Caco-2 (cell line): ENCODE data around the gene LRRC4C. TPM values are rescaled to one million over a fixed set of nuclear protein-coding genes. Genes with fewer than 3 reads are reported as not detected.

Experiments used
- BruUV-seq: library from RNA; stranded (reverse); fragments of 400-500 nt; replicated peaks from 2 replicates; lab custom pipeline; 2021; lab: Mats Ljungman, UMichigan
- CTCF ChIA-PET: fragments of 300-600 bp; sonication (Branson Sonifier 250); formaldehyde crosslinking; loops from one replicate; lab custom pipeline; 2022; ENCODE audit warnings: antibody characterized with exemption; lab: Charles Lee
- POLR2A ChIA-PET: fragments of 300-600 bp; sonication (Branson Sonifier 250); formaldehyde crosslinking; loops from one replicate; lab custom pipeline; 2022; ENCODE audit warnings: antibody characterized with exemption; lab: Charles Lee
- DNase-seq, 2 experiments: peaks; one replicate each; pipeline versions ENCODE4 v3.0.0 to v3.0.0-alpha.2; 2020 to 2022
- H3K27me3 ChIP-seq: replicated peaks from 2 replicates; pipeline ENCODE4 v1.6.0; 2011; ENCODE audit warnings: low read length; ENCODE audit not compliant: control insufficient read depth, insufficient read depth
- H3K36me3 ChIP-seq: 2 replicates; pipeline ENCODE4 v1.5.1; 2011; ENCODE audit warnings: low read length; ENCODE audit not compliant: control insufficient read depth, insufficient read depth
- H3K4me1 ChIP-seq: fragments of 250-450 bp; sonication (Bioruptor Pico); 2 replicates; pipeline ENCODE4 v1.5.1; 2020; ENCODE audit warnings: mild to moderate bottlenecking
- H3K4me3 ChIP-seq: 2 replicates; pipeline ENCODE4 v1.5.1; 2011; ENCODE audit warnings: low read depth, mild to moderate bottlenecking, control low read depth, low read length
- H3K9me3 ChIP-seq: fragments of 250-450 bp; sonication (Bioruptor Pico); 2 replicates; pipeline ENCODE4 v1.5.1; 2020; ENCODE audit warnings: mild to moderate bottlenecking, moderate library complexity
- H3K27ac Mint-ChIP-seq: one replicate; pipeline ENCODE4 v1.8.0; 2022; ENCODE audit warnings: mixed read lengths; ENCODE audit not compliant: unreplicated experiment
- H3K27me3 Mint-ChIP-seq: one replicate; pipeline ENCODE4 v1.8.0; 2022; ENCODE audit warnings: mixed read lengths; ENCODE audit not compliant: insufficient read depth, unreplicated experiment
- H3K36me3 Mint-ChIP-seq: one replicate; pipeline ENCODE4 v1.8.0; 2022; ENCODE audit warnings: mild to moderate bottlenecking, mixed read lengths; ENCODE audit not compliant: insufficient read depth, unreplicated experiment
- H3K4me1 Mint-ChIP-seq: one replicate; pipeline ENCODE4 v1.8.0; 2022; ENCODE audit warnings: low read depth, mixed read lengths; ENCODE audit not compliant: unreplicated experiment
- H3K4me3 Mint-ChIP-seq: one replicate; pipeline ENCODE4 v1.8.0; 2022; ENCODE audit warnings: mild to moderate bottlenecking, moderate library complexity, mixed read lengths; ENCODE audit not compliant: unreplicated experiment
- H3K9me3 Mint-ChIP-seq: one replicate; pipeline ENCODE4 v1.8.0; 2022; ENCODE audit warnings: mixed read lengths; ENCODE audit not compliant: unreplicated experiment
- CTCF ChIP-seq, 2 experiments: fragments of 200-600 bp in 1 of 2; IDR thresholded peaks; 1 replicate in 1 of 2; 2 replicates in 1 of 2; pipeline versions ENCODE4 v1.5.1 to v1.8.0; 2011 to 2022; ENCODE audit warnings: antibody characterized with exemption in 1 of 2, control low read depth in 1 of 2, inconsistent platforms in 1 of 2, low read depth in 1 of 2, low read length in 1 of 2, mild to moderate bottlenecking in 1 of 2, moderate library complexity in 1 of 2; ENCODE audit not compliant: insufficient read depth in 1 of 2, severe bottlenecking in 1 of 2, unreplicated experiment in 1 of 2
- intact Hi-C: fragments of 100-400 bp; cut with micrococcal nuclease; formaldehyde crosslinking; loops from one replicate; pipeline ENCODE4 v1.10.0; 2022; ENCODE audit not compliant: unreplicated experiment
- total RNA-seq: library from RNA; stranded (reverse); gene quantifications from 2 replicates; pipeline ENCODE4 v1.2.3, GENCODE V29; 2022

LRRC4C gene
- total RNA-seq, 1 experiment from 2014 or later: not detected

GRCh38 chr11:40407355-40407754 lies 1052.1 kb downstream of the LRRC4C start:
- H3K4me1 Mint-ChIP-seq: no peaks in the 10 kb centered on the region
- H3K27me3 ChIP-seq: no peaks in the 10 kb centered on the region
- H3K9me3 ChIP-seq: no peaks in the 10 kb centered on the region
- H3K27me3 Mint-ChIP-seq: no peaks in the 10 kb centered on the region
- intact Hi-C loops: no loop called here
- H3K36me3 ChIP-seq: no peaks in the 10 kb centered on the region
- no peak for DNase-seq
- H3K9me3 Mint-ChIP-seq: no peaks in the 10 kb centered on the region
- H3K36me3 Mint-ChIP-seq: no peaks in the 10 kb centered on the region
- CTCF ChIA-PET: no interaction called here
- POLR2A ChIA-PET: no interaction called here
- H3K4me3 Mint-ChIP-seq: no peak overlapping the region
- H3K27ac Mint-ChIP-seq: no peak overlapping the region
- BruUV-seq: no TSS peak
- no peak overlapping the region for H3K4me3 ChIP-seq
- TF ChIP-seq CTCF (IDR thresholded peaks at IDR 0.05; ENCODE audit: insufficient read depth in 1 of 2, low read depth in 1 of 2, low read length in 1 of 2, severe bottlenecking in 1 of 2, unreplicated experiment in 1 of 2): no peak
- no peaks in the 10 kb centered on the region for H3K4me1 ChIP-seq

GRCh38 chr11:40405614-40406013 lies 1053.8 kb downstream of the LRRC4C start:
- no peaks in the 10 kb centered on the region for H3K27me3 ChIP-seq
- no peaks in the 10 kb centered on the region for H3K9me3 ChIP-seq
- CTCF ChIA-PET: no interaction called here
- BruUV-seq: no TSS peak
- intact Hi-C loops: no loop called here
- no peaks in the 10 kb centered on the region for H3K4me1 Mint-ChIP-seq
- H3K9me3 Mint-ChIP-seq: no peaks in the 10 kb centered on the region
- H3K36me3 ChIP-seq: no peaks in the 10 kb centered on the region
- H3K4me3 ChIP-seq: no peak overlapping the region
- H3K27ac Mint-ChIP-seq: no peak overlapping the region
- no peaks in the 10 kb centered on the region for H3K36me3 Mint-ChIP-seq
- POLR2A ChIA-PET: no interaction called here
- no peak for DNase-seq
- no peak overlapping the region for H3K4me3 Mint-ChIP-seq
- H3K27me3 Mint-ChIP-seq: no peaks in the 10 kb centered on the region
- H3K4me1 ChIP-seq: no peaks in the 10 kb centered on the region
- no peak for TF ChIP-seq CTCF (IDR thresholded peaks at IDR 0.05; ENCODE audit: insufficient read depth in 1 of 2, low read depth in 1 of 2, low read length in 1 of 2, severe bottlenecking in 1 of 2, unreplicated experiment in 1 of 2)

GRCh38 chr11:40403321-40403720 lies 1056.1 kb downstream of the LRRC4C start:
- H3K27me3 Mint-ChIP-seq: no peaks in the 10 kb centered on the region
- no peaks in the 10 kb centered on the region for H3K4me1 Mint-ChIP-seq
- Histone ChIP-seq H3K4me1 (no peaks in the 10 kb centered on the region), H3K9me3 (no peaks in the 10 kb centered on the region), H3K4me3 (no peak overlapping the region), H3K36me3 (no peaks in the 10 kb centered on the region), H3K27me3 (no peaks in the 10 kb centered on the region)
- H3K9me3 Mint-ChIP-seq: no peaks in the 10 kb centered on the region
- H3K4me3 Mint-ChIP-seq: no peak overlapping the region
- CTCF ChIA-PET: no interaction called here
- intact Hi-C loops: no loop called here
- TF ChIP-seq CTCF (IDR thresholded peaks at IDR 0.05; ENCODE audit: insufficient read depth in 1 of 2, low read depth in 1 of 2, low read length in 1 of 2, severe bottlenecking in 1 of 2, unreplicated experiment in 1 of 2): no peak
- BruUV-seq: no TSS peak
- H3K36me3 Mint-ChIP-seq: no peaks in the 10 kb centered on the region
- no peak for DNase-seq
- H3K27ac Mint-ChIP-seq: no peak overlapping the region
- POLR2A ChIA-PET: no interaction called here
